IPS DF 4.7 (cell line): ENCODE measurements around the gene CA7.
"Not testable (repeated sequence)": the region's sequence is repeated elsewhere in the genome, so short reads cannot be mapped to it uniquely, and the experiment has no call there.

ENCODE experiments used
- DNase-seq: peaks from one replicate; pipeline ENCODE4 v3.0.0-alpha.2; 2013; ENCODE audit warnings: low spot score; ENCODE audit errors: extremely low read depth

CA7 gene

DNA sequence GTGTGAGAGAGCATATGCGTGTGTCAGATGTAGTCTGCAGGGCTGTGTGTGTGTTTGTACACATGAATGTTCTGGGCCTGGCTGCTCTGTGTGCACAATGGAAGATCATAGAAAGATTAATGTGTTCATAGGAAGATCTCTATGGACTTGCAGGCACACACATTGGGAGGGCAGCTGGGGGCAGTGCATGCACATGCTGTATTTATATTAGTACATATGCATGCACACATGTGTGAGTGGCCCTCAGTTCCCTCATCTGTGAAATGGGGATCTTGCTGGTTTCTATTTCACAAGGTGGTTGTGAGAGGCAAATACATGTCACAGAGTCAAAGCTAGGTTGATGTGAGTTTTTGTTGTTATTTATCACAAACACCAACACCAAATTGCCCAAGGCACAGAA is 2.1 kb downstream of the CA7 start:
- DNase-seq, result no peak

DNA sequence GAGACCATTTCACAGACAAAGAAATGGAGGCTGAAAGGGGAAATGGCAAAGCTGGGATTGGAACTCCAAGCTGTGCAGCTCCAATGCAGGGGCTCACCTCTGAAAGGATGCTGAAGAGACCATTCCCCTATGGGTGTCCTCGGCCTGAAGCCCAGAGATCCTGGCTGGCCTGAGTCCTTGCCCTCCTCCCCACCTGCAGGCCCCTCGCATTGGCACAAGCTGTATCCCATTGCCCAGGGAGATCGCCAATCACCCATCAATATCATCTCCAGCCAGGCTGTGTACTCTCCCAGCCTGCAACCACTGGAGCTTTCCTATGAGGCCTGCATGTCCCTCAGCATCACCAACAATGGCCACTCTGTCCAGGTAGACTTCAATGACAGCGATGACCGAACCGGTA is 2.6 kb downstream of the CA7 start:
- DNase-seq, result no peak

DNA sequence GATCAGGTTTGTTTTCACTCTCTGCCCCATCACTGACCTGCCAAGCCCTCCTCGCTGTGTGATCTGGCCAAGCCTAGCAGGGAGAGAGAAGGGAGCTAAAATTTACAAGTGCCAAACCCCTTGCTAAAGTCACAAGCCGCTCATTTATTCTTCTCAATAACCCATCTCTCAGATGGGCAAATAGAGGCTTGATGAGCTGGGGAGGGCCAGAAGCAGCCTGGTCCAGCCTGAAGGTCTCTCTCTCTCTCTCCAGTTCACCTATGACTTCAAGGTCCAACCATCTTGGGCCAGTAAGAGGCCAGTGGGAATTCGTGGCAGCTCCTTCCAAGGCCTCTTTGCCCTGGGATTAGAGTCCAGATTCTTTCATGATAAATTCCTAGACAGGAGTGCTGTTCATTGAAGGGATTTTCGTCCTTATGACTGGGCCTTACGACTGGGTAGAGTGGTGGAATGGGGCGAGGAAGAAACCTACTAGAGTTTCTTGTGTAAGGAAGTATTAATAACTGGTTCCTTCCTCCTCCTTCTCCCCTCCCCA is 3.4 kb downstream of the CA7 start:
- DNase-seq, result no peak

DNA sequence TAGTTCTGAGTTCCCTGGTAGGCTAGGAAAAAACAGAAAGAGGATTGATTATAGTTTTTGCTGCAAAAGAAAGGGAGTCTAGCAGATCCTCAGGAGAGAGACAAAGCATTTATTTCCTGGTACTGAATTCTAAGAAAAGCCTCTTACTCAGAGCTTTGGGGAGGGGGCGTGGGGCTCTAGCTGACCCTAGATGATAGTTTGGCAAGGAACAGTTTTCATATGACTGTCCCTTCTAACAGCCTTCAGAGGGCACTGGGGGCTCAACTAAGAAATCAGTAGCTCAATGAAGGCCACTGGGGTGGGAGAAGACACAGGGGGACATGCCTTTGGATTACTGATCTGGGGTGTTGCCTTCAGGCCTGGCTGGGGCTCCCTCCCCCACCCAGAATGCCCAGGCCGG is 4.0 kb downstream of the CA7 start:
- no peak for DNase-seq

DNA sequence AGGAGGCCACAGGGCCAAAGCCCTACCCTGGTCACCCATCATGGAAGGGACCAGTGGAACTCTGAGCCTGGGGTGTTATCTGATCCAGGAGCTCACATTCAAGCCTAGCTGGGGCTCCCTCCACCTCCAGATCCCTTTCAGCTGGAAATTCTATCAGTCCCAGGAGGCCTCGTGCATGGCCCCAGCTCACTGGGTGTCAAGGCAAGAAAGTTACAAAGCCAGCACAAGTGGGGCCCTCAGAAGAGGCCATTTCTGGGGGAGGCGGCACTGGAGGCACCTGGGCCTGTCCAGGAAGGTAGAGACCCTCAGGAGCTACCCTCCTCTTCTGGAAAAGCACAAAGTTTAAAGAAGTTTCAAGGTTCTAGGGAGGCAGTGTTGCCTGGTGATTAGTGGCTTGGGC is 4.8 kb downstream of the CA7 start:
- DNase-seq, result no peak

DNA sequence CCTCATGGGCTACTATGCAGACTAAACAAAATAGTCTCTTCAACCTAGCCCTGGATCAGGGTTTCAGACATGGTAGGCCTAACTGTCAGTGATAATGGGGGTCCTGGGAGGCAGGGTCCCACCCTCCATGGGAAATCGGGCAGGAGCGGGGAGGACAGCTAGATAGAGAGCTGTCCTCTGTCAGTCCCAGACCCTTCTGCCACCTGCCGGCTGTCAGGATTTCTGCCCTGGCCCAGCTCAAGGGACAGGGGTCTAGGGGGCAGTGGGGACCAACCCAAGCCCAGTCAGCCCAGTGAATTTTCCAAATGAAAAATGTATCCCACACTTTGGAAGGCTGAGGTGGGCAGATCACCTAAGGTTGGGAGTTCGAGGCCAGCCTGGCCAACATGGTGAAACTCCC is 5.3 kb downstream of the CA7 start:
- no peak for DNase-seq

DNA sequence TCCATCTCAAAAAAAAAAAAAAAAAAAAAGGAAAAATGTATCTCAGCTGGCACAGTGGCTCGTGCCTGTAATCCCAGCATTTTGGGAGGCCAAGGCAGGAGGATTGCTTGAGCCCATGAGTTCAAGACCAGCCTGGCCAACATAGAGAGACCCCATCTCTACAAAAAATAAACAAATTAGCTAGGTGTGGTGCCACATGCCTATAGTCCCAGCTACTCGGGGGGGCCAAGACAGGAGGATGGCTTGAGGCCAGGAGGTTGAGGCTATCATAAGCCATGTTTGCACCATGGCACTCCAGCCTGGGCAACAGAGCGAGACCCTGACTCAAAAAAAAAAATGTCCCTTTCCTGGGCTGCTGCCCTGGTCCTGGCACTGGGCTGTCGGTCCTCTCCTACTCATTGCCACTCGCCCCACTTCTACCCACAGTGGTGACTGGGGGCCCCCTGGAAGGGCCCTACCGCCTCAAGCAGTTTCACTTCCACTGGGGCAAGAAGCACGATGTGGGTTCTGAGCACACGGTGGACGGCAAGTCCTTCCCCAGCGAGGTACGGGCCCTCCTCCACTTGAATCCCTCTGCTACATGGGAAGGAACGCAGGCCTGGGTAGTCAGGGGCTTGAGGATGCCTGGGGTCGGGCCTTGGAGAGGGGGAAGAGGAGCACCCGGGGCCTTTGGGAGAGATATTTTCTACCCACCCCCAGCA is 6.1 kb downstream of the CA7 start:
- DNase-seq, result no peak

DNA sequence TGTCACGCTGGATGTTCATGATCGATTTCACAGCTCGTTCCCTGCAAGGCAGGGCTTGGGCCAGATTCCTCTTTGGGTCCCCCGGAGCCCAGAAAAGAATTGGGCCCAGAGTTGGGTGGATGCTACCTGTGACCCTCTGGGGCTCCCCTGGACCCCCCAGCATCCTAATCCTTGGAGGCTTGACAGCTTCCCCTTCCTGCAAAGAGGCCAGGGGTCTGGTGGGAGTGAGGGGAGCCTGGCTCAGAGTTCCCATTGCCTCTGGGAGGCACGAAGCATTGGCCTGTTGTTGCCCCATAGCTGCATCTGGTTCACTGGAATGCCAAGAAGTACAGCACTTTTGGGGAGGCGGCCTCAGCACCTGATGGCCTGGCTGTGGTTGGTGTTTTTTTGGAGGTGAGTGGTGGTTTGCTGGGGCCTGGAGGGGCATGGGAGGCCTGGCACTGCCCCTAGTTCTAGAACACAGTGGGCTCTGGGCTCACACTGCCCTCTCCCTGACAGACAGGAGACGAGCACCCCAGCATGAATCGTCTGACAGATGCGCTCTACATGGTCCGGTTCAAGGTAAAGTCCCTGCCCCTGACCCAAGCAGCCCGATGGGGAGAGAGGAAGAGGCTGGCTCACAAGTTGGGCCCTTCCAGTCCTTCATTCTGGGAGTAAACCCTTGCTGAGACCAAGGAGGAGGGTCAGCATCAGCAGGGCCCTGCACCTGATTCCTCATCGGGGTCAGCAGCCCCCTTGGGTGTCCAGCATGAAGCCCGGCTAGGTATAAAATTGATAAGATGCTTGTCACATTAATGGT is 7.2 kb downstream of the CA7 start:
- no peak for DNase-seq

DNA sequence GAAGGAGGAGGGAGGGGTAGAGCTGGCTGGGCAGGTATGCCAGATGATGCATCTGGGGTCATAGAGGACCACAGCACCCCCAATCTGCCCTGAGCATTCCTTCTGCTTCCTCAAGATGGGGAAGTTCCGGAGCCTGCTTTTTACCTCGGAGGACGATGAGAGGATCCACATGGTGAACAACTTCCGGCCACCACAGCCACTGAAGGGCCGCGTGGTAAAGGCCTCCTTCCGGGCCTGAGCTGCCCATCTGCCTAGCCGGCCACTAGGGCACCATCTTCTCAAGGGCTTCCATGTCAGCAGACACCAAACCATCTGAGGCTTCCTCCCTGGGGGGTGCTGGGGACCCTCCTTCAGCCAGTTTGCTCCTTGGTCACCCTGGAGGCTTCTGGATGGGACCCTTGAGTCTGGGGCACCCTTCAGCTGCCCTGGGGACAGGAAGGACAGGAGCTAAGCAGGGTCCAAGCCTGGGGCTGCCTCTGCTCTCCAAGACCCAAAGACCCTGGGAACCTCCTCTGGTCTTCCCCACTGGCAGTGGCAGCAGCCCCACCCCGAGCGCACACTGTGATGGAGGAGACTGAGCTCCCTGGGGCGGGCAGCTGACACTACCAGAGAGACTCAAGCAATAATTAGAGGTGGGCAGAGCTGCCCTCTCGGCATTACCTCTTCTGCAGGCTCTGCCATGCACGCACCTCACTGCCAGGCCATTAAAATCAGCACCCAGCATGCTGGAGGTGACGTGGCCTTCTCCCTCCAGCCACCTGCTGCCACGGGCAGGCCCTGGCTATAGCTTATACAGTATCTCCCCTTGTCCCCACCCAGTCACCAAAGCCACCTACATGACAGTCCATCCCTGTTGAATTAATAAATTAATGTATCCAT is 9.3 kb downstream of the CA7 start:
- no peak for DNase-seq

DNA sequence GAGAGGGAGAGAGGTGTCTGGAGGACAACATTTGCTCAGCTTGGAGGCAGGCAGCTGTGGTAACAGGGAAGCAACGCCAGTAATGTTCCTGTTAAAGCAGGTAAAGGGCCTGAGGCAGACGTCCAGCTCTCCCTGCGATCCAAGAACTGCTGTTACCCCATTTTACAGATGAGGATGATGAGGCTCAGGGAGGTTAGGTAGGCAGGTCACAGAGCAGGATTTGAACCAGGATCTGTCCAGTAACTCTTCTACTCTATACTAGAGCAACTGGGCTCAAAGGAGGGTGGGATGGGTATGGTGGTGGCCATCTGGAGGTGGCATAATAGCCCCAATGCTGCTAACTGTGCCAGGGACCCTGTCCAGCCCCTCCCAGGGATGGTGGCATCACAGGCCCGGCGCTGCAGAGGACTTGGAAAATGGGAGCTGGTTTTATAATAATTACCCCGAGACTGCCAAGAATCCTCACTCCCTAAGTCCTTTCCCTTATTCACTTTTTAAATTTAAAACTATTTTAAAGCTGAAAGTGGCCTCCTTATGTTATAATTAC is 12.0 kb downstream of the CA7 start:
- DNase-seq, result no peak

DNA sequence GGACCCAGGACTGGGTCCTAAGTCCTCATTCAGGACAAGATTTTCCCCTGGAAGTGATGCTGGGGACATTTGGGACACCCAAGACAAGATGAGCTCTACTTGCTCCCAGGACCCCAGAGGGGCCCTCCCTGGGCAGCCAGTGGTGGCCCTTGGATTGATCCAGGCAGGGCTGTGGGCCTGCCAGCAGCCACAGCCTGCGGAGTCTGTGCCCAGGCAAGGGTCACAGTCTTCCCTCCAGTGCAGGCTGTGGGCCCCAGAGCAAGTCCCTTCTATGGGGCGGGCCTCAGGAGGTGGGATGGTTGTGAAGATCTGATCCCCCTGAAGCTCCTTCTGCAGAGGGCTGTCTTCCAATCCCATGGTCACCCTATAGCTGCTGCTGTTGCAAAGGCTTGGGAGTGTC is 12.6 kb downstream of the CA7 start:
- no peak for DNase-seq

DNA sequence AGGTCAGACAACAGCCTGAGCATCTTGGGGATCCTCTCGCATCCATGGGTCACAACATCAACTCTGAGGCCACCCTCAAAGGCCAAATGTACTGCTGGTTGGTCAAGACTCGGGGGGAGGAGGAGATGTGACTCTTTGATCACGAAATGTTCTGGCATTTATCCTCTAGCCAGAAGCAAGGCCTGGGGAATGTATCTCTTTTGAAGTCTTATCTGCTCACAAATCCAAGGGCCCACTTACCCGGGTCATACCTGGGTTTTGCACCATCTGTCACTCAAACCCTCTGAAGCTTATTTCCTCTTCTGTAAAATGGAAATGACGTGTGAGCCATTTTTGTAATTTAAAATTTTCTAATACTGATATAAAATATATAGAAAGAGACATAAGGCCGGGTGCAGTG is 13.2 kb downstream of the CA7 start:
- no peak for DNase-seq

DNA sequence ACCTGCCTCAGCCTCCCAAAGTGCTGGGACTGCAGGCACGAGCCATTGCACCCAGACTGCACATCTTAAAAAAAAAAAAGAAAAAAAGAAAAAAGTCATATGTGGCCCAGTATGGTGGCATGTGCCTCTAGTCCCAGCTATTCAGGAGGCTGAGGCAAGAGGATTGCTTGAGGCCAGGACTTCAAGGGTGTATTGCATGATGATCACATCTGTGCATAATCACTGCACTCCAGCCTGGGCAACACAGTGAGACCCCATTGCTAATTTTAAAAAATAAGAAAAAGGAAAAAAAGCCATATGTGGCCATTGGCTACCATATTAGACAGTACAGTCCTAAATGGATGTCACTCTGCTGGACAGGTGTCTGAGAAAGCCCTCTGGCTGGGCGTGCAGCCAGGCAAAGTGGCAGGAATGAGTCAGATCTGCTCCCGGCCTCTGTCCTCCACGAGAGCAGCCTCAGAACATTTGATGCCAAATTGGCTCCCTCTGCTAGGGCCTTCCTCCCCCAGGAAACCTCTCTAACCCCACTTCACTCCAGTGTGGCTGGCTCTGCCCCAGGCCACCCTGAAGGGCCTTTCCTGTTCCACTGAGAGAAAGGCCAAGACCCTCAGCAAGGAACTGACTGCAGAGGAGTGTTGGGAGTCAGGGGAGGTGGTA is 14.7 kb downstream of the CA7 start:
- DNase-seq, result no peak

DNA sequence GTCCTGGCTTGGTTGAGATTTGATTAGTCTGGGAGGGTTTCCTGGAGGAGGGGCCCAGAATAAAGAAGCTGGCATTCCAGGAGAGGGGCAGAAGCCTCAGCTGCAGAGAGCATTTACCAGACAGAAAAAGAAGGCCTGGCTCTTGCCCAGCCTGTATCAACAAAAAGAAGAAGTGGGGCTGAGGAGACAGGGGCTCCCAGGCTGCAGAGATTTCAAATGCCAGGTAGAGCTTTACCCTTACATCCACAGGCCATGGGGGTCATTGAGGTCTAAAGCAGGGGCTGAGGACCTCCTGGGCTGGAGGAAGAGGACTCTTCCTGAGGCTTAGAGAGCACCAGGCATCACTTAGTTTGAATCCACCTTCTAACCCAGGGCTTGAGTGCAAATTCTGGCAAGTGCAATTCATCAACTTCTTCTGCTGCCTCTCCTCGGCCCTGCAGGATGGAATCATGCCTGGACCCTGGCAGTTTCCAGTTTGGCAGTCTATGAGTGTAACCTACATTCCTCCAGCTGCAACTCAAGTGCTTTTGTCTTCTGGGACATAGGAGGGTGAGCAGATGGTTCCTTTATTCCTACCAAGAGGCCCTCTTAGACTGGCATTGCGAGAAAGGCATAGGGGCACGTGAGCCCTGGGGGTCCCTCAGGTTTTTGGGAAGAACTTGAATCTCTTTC is 15.3 kb downstream of the CA7 start:
- DNase-seq, result no peak

DNA sequence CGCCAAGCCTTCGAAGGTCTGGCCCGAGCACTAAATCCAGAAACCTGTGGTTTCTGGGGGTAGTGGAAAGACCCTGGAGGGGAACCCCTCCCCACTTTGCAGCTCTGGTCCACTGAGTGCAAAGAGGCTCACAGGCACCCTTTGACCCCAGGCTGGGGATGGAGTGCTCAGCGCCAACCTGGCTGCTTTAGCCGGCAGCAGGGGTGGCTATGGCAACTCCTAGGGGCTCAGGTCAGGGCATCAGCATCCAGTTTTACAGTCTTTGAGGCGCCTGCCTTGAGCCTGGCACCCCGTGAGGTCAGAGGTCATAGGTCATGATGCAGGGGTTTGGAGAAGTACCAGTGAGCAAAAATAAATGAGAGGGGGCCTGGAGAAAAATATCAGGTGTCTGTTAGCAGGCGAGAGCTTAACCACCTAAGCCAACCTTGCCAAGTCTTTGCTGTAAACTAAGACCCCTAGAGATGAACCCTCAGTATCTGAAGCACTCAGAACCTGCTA is 17.9 kb downstream of the CA7 start:
- DNase-seq, result no peak

DNA sequence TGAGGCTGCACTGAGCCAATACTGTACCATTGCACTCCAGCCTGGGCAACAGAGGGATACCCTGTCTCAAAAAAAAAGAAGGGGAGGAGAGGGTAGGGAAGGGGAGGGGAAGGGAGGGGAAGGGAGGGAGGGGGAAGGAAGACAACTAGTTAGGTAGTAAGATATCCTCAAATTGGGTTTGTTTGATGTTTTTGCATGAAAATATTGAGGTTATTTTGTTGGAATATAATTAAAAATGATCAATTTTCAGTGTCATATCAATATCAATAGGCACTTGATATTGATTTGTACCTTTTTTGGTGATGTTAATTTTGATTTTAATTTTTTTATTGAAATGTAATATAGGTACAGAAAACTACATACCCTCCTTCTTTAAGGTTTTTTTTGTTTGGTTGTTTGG is 19.5 kb downstream of the CA7 start:
- DNase-seq, result no peak

DNA sequence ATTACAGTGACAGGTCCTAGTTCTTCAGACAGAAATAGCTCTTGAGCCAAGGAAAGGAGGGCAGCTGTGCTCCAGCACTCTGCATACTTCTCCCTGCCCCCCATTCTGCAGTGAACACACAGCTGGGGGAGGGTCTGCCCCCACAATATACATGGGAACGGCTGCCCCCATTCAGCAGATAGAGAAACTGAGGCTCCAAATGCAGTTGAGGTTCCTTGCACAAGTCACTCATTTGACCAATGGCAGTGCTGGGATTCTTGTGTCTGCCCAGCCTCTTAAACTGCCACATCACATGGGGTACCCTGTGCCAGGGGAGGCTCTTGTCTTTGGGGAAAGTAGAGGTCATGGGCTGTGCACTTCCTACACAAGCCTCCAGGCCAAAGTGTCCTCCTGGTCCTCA is 25.2 kb downstream of the CA7 start:
- no peak for DNase-seq

DNA sequence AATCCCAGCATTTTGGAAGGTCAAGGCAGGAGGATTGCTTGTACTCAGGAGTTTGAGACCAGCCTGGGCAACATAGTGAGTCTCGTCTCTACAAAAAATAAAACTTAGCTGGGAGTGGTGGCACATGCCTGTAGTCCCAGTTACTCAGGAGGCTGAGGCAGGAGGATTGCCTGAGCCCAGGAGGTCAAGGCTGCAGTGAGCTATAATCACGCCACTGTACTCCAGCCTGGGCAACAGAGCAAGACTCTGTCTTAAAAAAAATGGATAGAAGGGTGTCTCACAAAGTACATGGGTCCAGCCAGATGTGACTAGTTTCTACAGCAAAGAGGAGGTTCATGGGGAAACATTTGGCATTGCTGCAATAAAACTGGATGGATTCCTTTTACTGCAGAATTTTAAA is 27.1 kb downstream of the CA7 start:
- not testable (repeated sequence) for DNase-seq

DNA sequence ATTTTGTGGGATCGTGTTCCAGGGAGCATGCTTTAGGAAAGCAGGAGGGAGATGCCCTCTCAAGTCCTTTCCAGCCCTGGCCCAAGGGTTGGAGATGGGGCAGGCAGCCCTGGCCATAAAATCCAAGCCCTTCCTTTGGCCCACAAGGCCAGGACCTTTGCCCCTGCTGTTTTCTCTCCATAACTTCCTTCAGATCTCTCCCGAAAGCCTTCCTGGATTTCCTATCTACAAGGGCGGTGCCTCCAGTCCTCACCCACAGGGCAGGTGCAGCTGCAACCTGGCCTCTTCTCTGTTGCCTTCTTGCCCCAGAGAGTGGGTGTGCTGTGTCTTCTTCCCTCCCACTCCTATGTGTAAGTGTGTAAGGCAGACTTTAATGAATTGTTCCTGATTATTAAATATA is 27.6 kb downstream of the CA7 start:
- no peak for DNase-seq

DNA sequence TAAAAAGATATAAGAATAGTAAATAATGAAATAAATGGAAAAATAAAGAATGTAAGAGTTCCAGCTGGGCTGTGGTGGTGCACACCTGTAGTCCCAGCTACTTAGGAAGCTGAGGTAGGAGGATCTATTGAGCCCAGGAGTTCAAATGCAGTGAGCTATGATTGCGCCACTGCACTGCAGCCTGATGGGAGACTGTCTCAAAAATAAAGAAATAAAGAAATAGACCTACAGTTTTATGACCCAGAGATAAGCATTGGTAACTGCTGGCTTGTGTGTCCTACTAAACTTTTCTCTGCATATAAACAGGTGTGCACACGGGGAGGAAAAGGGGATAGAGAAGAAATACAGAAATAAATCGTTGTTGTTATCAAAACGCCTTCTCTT is 28.3 kb downstream of the CA7 start:
- no peak for DNase-seq
